H1 (cell line): ENCODE data around the gene LYRM7. TPM values are rescaled to one million over a fixed set of nuclear protein-coding genes. Genes with fewer than 3 reads are reported as not detected.

Experiments used
- BCL11A ChIP-seq, 2 experiments: IDR thresholded peaks; one replicate each; pipeline ENCODE4 v1.6.1; 2011; ENCODE audit warnings: low read depth in 2 of 2, low read length in 2 of 2, mild to moderate bottlenecking in 2 of 2
- CHD7 ChIP-seq: fragments of 300-600 bp; sonication (generic); IDR thresholded peaks from 2 replicates; pipeline ENCODE4 v1.7.1; 2012; ENCODE audit warnings: low read length, moderate library complexity, mild to moderate bottlenecking, inconsistent platforms; ENCODE audit not compliant: insufficient replicate concordance
- E2F6 ChIP-seq: IDR thresholded peaks from 2 replicates; pipeline ENCODE4 v1.6.1; 2012; ENCODE audit warnings: inconsistent platforms
- EGR1 ChIP-seq: IDR thresholded peaks from 2 replicates; pipeline ENCODE4 v1.6.1; 2011; ENCODE audit warnings: low read depth, low read length, borderline replicate concordance
- NRF1 ChIP-seq: IDR thresholded peaks from 2 replicates; pipeline ENCODE4 v1.6.1; 2011; ENCODE audit warnings: mild to moderate bottlenecking, low read depth, low read length, improper control_type of control experiment
- SUZ12 ChIP-seq: fragments of 200-600 bp; sonication (generic); IDR thresholded peaks from 2 replicates; pipeline ENCODE4 v1.6.1; 2012; ENCODE audit warnings: mild to moderate bottlenecking, inconsistent platforms, low read length, moderate library complexity, mixed read lengths
- TBP ChIP-seq: IDR thresholded peaks from 2 replicates; pipeline ENCODE4 v1.6.1; 2011; ENCODE audit warnings: low read depth, low read length, improper control_type of control experiment
- polyA plus RNA-seq, 7 experiments: library from polyadenylated mRNA; depleted of rRNA in 3 of 7; stranded (reverse) in 5 of 7; unstranded in 2 of 7; fragments of >200 nt in 5 of 7; fragments of 200-250 nt in 2 of 7; gene quantifications; 1 replicate in 5 of 7; 2 replicates in 1 of 7; 4 replicates in 1 of 7; pipeline versions ENCODE4 v1.2.1 to v1.2.3, GENCODE V29; 2011 to 2013; ENCODE audit warnings: missing spikeins in 2 of 7, mixed read lengths in 2 of 7
- total RNA-seq: library from RNA; stranded (reverse); fragmentation: NEBNext Ultra II Directional; extraction: Animal tissue kit (Norgen Biotek cat#: 25700); gene quantifications from 2 replicates; pipeline ENCODE4 v1.2.1, GENCODE V29; 2021

The LYRM7 gene
- total and polyA plus RNA-seq, 2 of the 8 experiments (the other 6 are each of a cell fraction or from before 2014, with no cell fraction given) = 1.9 to 12.6 TPM

DNA sequence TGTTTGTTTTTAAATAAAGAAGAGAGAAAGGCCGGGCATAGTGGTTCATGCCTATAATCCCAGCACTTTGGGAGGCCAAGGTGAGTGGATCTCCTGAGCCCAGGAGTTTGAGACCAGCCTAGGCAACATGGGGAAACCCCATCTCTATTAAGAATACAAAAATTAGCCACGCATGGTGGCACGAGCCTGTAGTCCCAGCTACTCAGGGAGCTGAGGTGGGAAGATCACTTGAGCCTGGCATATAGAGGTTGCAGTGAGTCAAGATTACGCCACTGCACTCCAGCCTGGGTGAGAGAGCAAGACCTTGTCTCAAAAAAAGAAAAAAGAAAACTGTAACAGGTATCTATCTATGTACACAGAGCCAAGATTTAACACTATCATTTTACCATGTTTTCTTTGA lies 58.9 kb downstream of the LYRM7 start (continued):
- TF ChIP-seq CHD7 (no peak), E2F6 (no peak), EGR1 (no peak), BCL11A (IDR thresholded peaks at IDR 0.05; ENCODE audit: low read depth in 2 of 2, low read length in 2 of 2) (no peak), NRF1 (no peak), TBP (no peak), SUZ12 (no peak)
